ENCODE data around the gene MMEL1. TPM values are rescaled to one million over a fixed set of nuclear protein-coding genes. Genes with fewer than 3 reads are reported as not detected.

MMEL1 gene
- total RNA-seq, 1 experiment from 2014 or later: 4.9 TPM

DNA sequence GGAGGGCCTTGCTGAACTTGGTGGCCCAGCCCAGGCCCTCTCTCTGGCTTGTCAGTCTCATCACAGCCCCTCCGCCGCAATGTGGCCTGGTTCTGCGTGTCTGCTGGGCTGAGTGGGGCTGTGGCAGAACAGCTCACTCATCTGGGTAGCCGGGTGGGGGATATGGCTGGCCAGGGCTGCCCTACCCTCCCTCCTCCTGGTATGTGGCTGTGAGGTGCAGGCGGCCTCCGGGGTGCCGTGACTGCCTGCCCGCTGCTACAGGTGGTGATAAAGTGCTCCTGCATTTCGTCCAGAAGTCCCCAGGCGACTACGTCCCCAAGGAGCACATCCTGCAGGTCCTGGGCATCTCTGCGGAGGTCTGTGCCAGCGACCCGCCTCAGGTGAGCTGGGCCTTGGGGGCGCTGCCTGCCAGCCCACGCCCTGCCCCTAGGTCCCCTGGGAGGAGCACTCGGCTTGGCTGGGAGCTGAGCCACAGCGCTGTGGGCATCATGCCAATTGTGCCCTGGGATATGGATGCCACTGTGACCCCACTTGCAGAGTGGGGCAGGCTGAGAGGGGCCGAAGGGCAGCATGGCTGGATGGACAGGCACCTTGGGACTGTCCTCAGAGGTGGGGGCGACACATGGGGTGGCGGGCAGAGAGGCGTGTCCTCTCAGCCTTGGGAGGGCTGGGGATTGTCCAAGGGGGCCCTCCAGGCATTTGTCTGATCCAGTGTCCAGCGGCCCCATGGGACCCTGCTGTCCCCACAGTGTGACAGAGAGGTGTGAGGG is 44.0 kb downstream of the MMEL1 start:
- H3K9me3 ChIP-seq (ENCODE audit: insufficient read depth, low read depth): no peaks in the 10 kb centered on the region
- ChIA-PET CTCF (no interaction called here), POLR2A (ENCODE audit: unreplicated experiment) (no interaction called here)
- no peak for TF ChIP-seq EZH2 (IDR thresholded peaks at IDR 0.05; ENCODE audit: low read depth)
- TF ChIP-seq, protein P1, sequence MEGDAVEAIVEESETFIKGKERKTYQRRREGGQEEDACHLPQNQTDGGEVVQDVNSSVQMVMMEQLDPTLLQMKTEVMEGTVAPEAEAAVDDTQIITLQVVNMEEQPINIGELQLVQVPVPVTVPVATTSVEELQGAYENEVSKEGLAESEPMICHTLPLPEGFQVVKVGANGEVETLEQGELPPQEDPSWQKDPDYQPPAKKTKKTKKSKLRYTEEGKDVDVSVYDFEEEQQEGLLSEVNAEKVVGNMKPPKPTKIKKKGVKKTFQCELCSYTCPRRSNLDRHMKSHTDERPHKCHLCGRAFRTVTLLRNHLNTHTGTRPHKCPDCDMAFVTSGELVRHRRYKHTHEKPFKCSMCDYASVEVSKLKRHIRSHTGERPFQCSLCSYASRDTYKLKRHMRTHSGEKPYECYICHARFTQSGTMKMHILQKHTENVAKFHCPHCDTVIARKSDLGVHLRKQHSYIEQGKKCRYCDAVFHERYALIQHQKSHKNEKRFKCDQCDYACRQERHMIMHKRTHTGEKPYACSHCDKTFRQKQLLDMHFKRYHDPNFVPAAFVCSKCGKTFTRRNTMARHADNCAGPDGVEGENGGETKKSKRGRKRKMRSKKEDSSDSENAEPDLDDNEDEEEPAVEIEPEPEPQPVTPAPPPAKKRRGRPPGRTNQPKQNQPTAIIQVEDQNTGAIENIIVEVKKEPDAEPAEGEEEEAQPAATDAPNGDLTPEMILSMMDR (conservative IDR thresholded peaks at IDR 0.05): no peak
- no peaks in the 10 kb centered on the region for H3K4me1 ChIP-seq (replicated peaks; ENCODE audit: insufficient read depth)
- H3K36me3 ChIP-seq (ENCODE audit: low read depth): no peaks in the 10 kb centered on the region
- no peak overlapping the region for H3K27ac ChIP-seq
- 0 out of 2 replicates have a peak, but pooled peaks cover 6% of the 10 kb centered on the region for H3K79me2 ChIP-seq (ENCODE audit: low read depth)
- intact Hi-C loops (cut with micrococcal nuclease; ENCODE audit: unreplicated experiment): loop anchor here (5.0 to 10.0 kb wide), 2 partner anchors 56 to 177 kb away; partner anchors contain the start of gene PEX10
- no peak for DNase-seq
- BruUV-seq (replicated peaks): no TSS peak
- no peak overlapping the region for H3K4me3 ChIP-seq
- H2AFZ ChIP-seq: no peak overlapping the region
- no peak overlapping the region for H3K4me2 ChIP-seq
- peaks cover 9% of the 10 kb centered on the region; the same call in 1 of the 2 replicates for H3F3A ChIP-seq (ENCODE audit: insufficient read depth, low read depth)
- H4K20me1 ChIP-seq (ENCODE audit: insufficient read depth): no peaks in the 10 kb centered on the region
- no peaks in the 10 kb centered on the region for H3K9me2 ChIP-seq (ENCODE audit: insufficient read depth)
- H3K27me3 ChIP-seq (ENCODE audit: insufficient read depth, low read depth): no peaks in the 10 kb centered on the region; the same call in 1 of the 2 replicates

- no peaks in the 10 kb centered on the region for H3K27me3 ChIP-seq (ENCODE audit: insufficient read depth, low read depth)
- no peaks in the 10 kb centered on the region for H3K4me1 ChIP-seq (replicated peaks; ENCODE audit: insufficient read depth)
- H3K79me2 ChIP-seq (ENCODE audit: low read depth): 0 out of 2 replicates have a peak, but pooled peaks cover 6% of the 10 kb centered on the region
- peaks cover 9% of the 10 kb centered on the region; the same call in 1 of the 2 replicates for H3F3A ChIP-seq (ENCODE audit: insufficient read depth, low read depth)
- no peak overlapping the region for H2AFZ ChIP-seq
- no peaks in the 10 kb centered on the region for H3K9me2 ChIP-seq (ENCODE audit: insufficient read depth)
- no TSS peak for BruUV-seq (replicated peaks)
- H3K27ac ChIP-seq: no peak overlapping the region
- no peaks in the 10 kb centered on the region for H3K36me3 ChIP-seq (ENCODE audit: low read depth)
- intact Hi-C loops (cut with micrococcal nuclease; ENCODE audit: unreplicated experiment): loop anchor here (2.0 to 10.0 kb wide), 4 partner anchors 57 to 383 kb away; partner anchors contain the start of genes PANK4 and PEX10
- H3K4me2 ChIP-seq: peak overlapping the region; percentile 82; the same call in 1 of the 2 replicates
- H4K20me1 ChIP-seq (ENCODE audit: insufficient read depth): no peaks in the 10 kb centered on the region
- no peaks in the 10 kb centered on the region for H3K9me3 ChIP-seq (ENCODE audit: insufficient read depth, low read depth)
- ChIA-PET POLR2A (ENCODE audit: unreplicated experiment) (no interaction called here), CTCF (no interaction called here)
- TF ChIP-seq, protein P1 (conservative IDR thresholded peaks at IDR 0.05): no peak
- no peak for TF ChIP-seq EZH2 (IDR thresholded peaks at IDR 0.05; ENCODE audit: low read depth)
- DNase-seq: no peak
- no peak overlapping the region; the same call in 1 of the 2 replicates for H3K4me3 ChIP-seq
Measured at GRCh38 chr1:2587860-2588571, 44.8 kb downstream of the MMEL1 start.

DNA sequence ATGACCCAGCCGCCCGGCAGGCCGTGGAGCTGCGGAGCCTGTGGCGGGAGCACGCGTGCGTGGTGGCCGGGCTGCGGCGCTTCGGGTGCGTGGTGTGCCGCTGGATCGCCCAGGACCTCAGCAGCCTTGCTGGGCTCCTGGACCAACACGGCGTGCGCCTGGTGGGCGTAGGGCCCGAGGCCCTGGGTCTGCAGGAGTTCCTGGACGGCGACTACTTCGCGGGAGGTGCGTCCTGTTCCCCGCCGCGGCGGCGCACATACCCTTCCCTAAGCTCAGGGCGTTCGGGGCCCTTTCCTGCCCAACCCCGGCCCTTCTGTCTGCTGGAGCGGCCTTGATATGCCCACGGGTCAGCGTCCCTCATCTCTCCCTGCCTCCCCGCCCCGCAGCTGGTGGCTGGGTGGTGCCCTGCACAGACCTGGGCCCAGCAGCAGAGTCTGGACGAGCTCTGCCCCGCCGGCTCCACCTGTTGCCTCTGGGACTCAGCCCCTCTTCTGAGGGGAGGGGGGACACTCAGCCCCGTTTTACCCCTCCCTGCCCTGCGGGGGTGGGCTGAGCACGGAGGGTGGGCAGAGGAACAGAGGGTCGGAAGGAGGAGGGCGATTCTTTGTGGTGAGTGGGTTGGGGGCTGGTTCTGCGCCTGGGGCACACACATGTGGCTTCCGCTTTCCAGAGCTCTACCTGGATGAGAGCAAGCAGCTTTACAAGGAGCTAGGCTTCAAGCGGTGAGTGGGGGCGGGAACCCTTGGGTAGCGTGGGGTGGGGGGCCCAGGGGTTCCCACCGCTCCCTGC is 45.6 kb downstream of the MMEL1 start:
- no peaks in the 10 kb centered on the region for H3K9me3 ChIP-seq (ENCODE audit: insufficient read depth, low read depth)
- H3K9me2 ChIP-seq (ENCODE audit: insufficient read depth): no peaks in the 10 kb centered on the region
- 0 out of 2 replicates have a peak, but pooled peaks cover 6% of the 10 kb centered on the region for H3K79me2 ChIP-seq (ENCODE audit: low read depth)
- no peak for DNase-seq
- no peak overlapping the region for H3K27ac ChIP-seq
- TF ChIP-seq EZH2 (IDR thresholded peaks at IDR 0.05; ENCODE audit: low read depth): no peak
- TF ChIP-seq, protein P1 (conservative IDR thresholded peaks at IDR 0.05): no peak
- ChIA-PET POLR2A (ENCODE audit: unreplicated experiment) (no interaction called here), CTCF (no interaction called here)
- peak overlapping the region; percentile 82 for H3K4me2 ChIP-seq
- peak overlapping the region; percentile 88 for H2AFZ ChIP-seq
- H3K36me3 ChIP-seq (ENCODE audit: low read depth): no peaks in the 10 kb centered on the region
- no peaks in the 10 kb centered on the region for H3K4me1 ChIP-seq (replicated peaks; ENCODE audit: insufficient read depth)
- intact Hi-C loops (cut with micrococcal nuclease; ENCODE audit: unreplicated experiment): loop anchor here (2.0 to 10.0 kb wide), 4 partner anchors 58 to 382 kb away; partner anchors contain the start of genes PANK4 and PEX10
- no TSS peak for BruUV-seq (replicated peaks)
- H3K4me3 ChIP-seq: peak overlapping the region; percentile 75
- H3K27me3 ChIP-seq (ENCODE audit: insufficient read depth, low read depth): no peaks in the 10 kb centered on the region
- H3F3A ChIP-seq (ENCODE audit: insufficient read depth, low read depth): peaks cover 9% of the 10 kb centered on the region; the same call in 1 of the 2 replicates
- no peaks in the 10 kb centered on the region for H4K20me1 ChIP-seq (ENCODE audit: insufficient read depth)

All from PC-9 (cell line).